Calu3 (cell line): ENCODE data around the gene PLXNA4. TPM values are rescaled to one million over a fixed set of nuclear protein-coding genes. Genes with fewer than 3 reads are reported as not detected.

Experiments
- BruUV-seq: library from RNA; stranded (reverse); fragments of 400-500 nt; replicated peaks from 2 replicates; lab custom pipeline; 2021; lab: Mats Ljungman, UMichigan
- CTCF ChIA-PET: fragments of 300-600 bp; sonication (Branson Sonifier 250); formaldehyde crosslinking; loops from one replicate; lab custom pipeline; 2022; ENCODE audit warnings: antibody characterized with exemption; lab: Charles Lee
- DNase-seq: peaks from one replicate; pipeline ENCODE4 v3.0.0; 2022
- H3K27ac Mint-ChIP-seq: one replicate; pipeline ENCODE4 v1.8.0; 2022; ENCODE audit warnings: mixed read lengths; ENCODE audit not compliant: unreplicated experiment
- H3K27me3 Mint-ChIP-seq: one replicate; pipeline ENCODE4 v1.8.0; 2022; ENCODE audit warnings: mixed read lengths; ENCODE audit not compliant: unreplicated experiment
- H3K36me3 Mint-ChIP-seq: one replicate; pipeline ENCODE4 v1.8.0; 2022; ENCODE audit warnings: mild to moderate bottlenecking, moderate library complexity, mixed read lengths; ENCODE audit not compliant: insufficient read depth, unreplicated experiment
- H3K4me1 Mint-ChIP-seq: one replicate; pipeline ENCODE4 v1.8.0; 2022; ENCODE audit warnings: mild to moderate bottlenecking, low read depth, mixed read lengths; ENCODE audit not compliant: unreplicated experiment
- H3K4me3 Mint-ChIP-seq: one replicate; pipeline ENCODE4 v1.8.0; 2022; ENCODE audit warnings: mild to moderate bottlenecking, low read depth, moderate library complexity, mixed read lengths; ENCODE audit not compliant: unreplicated experiment
- H3K9me3 Mint-ChIP-seq: one replicate; pipeline ENCODE4 v1.8.0; 2022; ENCODE audit warnings: low read depth, mixed read lengths; ENCODE audit not compliant: unreplicated experiment
- CTCF ChIP-seq: fragments of 200-600 bp; IDR thresholded peaks from one replicate; pipeline ENCODE4 v1.8.0; 2022; ENCODE audit warnings: antibody characterized with exemption; ENCODE audit not compliant: unreplicated experiment
- intact Hi-C: fragments of 100-400 bp; cut with micrococcal nuclease; formaldehyde crosslinking; loops from one replicate; pipeline ENCODE4 v1.10.0; 2022; ENCODE audit not compliant: unreplicated experiment
- total RNA-seq: library from RNA; stranded (reverse); gene quantifications from 2 replicates; pipeline ENCODE4 v1.2.3, GENCODE V29; 2022

The PLXNA4 gene
- total RNA-seq, 1 experiment from 2014 or later, result not detected

GRCh38 chr7:132428247-132428919, 147.9 kb downstream of the PLXNA4 start:
- H3K9me3 Mint-ChIP-seq, result no peaks in the 10 kb centered on the region
- no peaks in the 10 kb centered on the region for H3K4me1 Mint-ChIP-seq
- CTCF ChIA-PET, result no interaction called here
- intact Hi-C loops, result no loop called here
- no peak for DNase-seq
- no peak for TF ChIP-seq CTCF
- H3K36me3 Mint-ChIP-seq, result no peaks in the 10 kb centered on the region
- H3K27ac Mint-ChIP-seq, result no peak overlapping the region
- H3K27me3 Mint-ChIP-seq, result peaks cover 57% of the 10 kb centered on the region
- BruUV-seq, result no TSS peak
- H3K4me3 Mint-ChIP-seq, result no peak overlapping the region

GRCh38 chr7:132425942-132426341, 150.3 kb downstream of the PLXNA4 start:
- BruUV-seq, result no TSS peak
- Mint-ChIP-seq H3K27ac (no peak overlapping the region), H3K9me3 (no peaks in the 10 kb centered on the region), H3K4me3 (no peak overlapping the region), H3K27me3 (peaks cover 78% of the 10 kb centered on the region), H3K36me3 (no peaks in the 10 kb centered on the region), H3K4me1 (no peaks in the 10 kb centered on the region)
- DNase-seq, result no peak
- CTCF ChIA-PET, result no interaction called here
- no peak for TF ChIP-seq CTCF
- intact Hi-C loops, result no loop called here

GRCh38 chr7:132424821-132425724, 151.2 kb downstream of the PLXNA4 start:
- CTCF ChIA-PET, result no interaction called here
- H3K36me3 Mint-ChIP-seq, result no peaks in the 10 kb centered on the region
- H3K4me1 Mint-ChIP-seq, result no peaks in the 10 kb centered on the region
- no peak overlapping the region for H3K27ac Mint-ChIP-seq
- H3K4me3 Mint-ChIP-seq, result no peak overlapping the region
- no peak for DNase-seq
- BruUV-seq, result no TSS peak
- H3K9me3 Mint-ChIP-seq, result no peaks in the 10 kb centered on the region
- no peak for TF ChIP-seq CTCF
- intact Hi-C loops, result no loop called here
- H3K27me3 Mint-ChIP-seq, result peaks cover 78% of the 10 kb centered on the region

GRCh38 chr7:132424277-132424676, 152.0 kb downstream of the PLXNA4 start:
- no peak overlapping the region for H3K4me3 Mint-ChIP-seq
- H3K9me3 Mint-ChIP-seq, result no peaks in the 10 kb centered on the region
- no peaks in the 10 kb centered on the region for H3K36me3 Mint-ChIP-seq
- no peak for TF ChIP-seq CTCF
- H3K4me1 Mint-ChIP-seq, result no peaks in the 10 kb centered on the region
- CTCF ChIA-PET, result no interaction called here
- no TSS peak for BruUV-seq
- intact Hi-C loops, result no loop called here
- no peak for DNase-seq
- H3K27ac Mint-ChIP-seq, result no peak overlapping the region
- peaks cover 80% of the 10 kb centered on the region for H3K27me3 Mint-ChIP-seq
